Measurements from ENCODE around the gene C1QTNF1.

Gene C1QTNF1

DNA sequence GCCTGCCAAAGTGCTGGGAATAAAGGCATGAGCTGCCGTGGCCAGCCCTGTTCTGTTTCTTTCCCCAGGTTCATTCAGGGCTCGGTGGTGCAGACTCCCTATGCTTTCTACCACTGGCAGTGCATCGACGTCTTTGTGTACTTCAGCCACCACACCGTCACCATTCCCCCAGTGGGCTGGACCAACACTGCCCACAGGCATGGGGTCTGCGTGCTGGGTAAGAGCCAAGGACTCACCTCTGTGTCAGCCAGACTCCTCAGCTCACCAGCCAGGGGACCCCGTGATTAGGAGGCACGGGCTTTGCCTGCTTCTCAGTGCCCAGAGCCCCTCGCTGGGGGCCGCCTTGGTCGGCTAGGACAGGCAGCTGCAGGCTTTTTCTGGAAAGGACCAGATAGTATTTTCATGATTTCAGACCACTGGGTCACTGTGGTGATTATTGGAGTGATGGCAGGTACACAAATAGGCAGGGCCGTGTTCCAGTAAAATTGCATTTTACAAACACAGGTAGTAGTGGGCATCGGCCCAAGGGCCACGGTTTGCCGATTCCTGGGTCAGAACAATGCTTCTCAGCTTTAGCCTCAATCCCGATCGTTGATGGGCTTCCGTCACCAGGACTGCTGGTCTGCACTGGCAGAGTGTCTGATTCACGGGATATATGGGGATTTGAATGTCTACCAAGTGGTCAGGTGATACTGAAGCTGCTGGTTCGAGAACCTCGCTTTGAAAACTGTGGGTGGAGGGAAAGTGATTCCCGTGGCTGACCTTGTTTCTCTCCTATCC lies 55.6 kb downstream of the C1QTNF1 start:
- TF ChIP-seq, protein P1, sequence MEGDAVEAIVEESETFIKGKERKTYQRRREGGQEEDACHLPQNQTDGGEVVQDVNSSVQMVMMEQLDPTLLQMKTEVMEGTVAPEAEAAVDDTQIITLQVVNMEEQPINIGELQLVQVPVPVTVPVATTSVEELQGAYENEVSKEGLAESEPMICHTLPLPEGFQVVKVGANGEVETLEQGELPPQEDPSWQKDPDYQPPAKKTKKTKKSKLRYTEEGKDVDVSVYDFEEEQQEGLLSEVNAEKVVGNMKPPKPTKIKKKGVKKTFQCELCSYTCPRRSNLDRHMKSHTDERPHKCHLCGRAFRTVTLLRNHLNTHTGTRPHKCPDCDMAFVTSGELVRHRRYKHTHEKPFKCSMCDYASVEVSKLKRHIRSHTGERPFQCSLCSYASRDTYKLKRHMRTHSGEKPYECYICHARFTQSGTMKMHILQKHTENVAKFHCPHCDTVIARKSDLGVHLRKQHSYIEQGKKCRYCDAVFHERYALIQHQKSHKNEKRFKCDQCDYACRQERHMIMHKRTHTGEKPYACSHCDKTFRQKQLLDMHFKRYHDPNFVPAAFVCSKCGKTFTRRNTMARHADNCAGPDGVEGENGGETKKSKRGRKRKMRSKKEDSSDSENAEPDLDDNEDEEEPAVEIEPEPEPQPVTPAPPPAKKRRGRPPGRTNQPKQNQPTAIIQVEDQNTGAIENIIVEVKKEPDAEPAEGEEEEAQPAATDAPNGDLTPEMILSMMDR (IDR thresholded peaks at IDR 0.05) = no peak

DNA sequence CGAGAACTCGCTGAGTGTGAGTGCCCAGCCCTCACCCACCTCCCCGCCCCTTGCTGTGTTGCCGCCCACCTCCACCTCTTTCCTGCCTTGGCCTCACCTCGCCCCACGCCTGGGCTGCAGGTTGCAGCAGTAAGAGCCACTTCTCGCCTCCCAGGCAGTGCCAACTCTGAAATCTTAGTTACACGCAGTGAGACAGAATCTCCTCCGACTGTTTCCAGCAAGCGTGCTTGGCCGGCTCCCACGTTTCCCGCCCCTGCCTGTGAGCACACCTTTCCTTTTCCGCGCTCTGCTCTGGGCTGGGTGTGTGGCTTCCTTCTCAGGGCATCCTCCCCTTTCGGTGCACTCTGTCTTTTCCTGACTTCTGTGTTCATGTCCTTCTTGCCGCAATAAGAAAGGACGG lies 56.4 kb downstream of the C1QTNF1 start:
- TF ChIP-seq, protein P1 (IDR thresholded peaks at IDR 0.05) = no peak

DNA sequence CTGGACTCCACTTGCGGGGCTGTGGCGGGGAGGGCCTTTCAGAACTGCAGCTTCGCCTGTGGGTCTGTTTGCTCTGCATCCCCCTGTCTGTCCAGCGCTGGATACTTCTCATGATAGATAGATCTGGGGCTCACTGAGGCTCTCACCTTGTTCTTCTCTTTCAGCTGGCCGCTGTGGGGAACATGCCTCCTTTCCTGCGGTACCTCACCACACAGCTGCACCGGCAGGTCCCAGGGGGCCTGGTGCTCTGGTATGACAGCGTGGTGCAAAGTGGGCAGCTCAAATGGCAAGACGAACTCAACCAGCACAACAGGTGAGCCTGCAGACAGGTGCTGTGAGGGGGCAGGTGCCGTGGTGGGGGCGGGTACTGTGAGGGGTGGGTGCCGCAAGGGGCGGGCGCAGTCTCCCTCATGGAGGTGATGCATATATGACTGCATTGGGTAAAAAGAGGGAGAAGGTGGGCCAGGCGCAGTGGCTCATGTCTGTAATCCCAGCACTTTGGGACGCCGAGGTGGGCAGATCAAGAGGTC lies 56.9 kb downstream of the C1QTNF1 start:
- TF ChIP-seq, protein P1 (IDR thresholded peaks at IDR 0.05) = no peak

DNA sequence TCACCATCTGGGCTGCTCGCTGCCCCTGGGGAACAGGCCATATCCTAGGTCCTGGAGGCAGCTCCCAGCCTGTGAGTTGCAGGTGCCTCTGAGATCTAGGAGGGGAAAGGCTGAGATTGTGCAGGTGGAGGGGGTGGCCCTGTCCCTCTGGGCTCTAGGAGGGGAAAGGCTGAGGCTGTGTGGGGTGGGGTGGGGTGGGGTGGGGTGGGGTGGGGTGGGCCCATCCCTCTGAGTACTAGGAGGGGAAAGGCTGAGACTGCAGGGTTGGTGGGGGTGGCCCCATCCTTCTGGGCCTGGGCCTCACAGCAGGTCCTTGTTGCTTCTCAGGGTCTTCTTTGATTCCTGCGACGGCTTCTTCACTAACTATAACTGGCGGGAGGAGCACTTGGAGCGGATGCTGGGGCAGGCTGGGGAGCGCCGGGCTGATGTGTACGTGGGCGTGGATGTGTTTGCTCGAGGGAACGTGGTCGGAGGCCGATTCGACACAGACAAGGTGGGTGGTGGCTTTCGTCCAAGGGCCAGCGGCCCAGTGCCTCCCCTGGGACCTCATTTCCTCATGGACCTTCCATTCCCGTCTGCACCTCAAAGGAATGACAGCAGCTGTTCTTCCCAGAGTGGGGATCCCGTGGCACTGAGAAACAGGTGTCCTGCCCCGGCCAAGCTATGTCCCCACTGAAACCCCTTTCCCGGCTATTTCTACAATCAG lies 57.8 kb downstream of the C1QTNF1 start:
- TF ChIP-seq, protein P1 (IDR thresholded peaks at IDR 0.05) = no peak

DNA sequence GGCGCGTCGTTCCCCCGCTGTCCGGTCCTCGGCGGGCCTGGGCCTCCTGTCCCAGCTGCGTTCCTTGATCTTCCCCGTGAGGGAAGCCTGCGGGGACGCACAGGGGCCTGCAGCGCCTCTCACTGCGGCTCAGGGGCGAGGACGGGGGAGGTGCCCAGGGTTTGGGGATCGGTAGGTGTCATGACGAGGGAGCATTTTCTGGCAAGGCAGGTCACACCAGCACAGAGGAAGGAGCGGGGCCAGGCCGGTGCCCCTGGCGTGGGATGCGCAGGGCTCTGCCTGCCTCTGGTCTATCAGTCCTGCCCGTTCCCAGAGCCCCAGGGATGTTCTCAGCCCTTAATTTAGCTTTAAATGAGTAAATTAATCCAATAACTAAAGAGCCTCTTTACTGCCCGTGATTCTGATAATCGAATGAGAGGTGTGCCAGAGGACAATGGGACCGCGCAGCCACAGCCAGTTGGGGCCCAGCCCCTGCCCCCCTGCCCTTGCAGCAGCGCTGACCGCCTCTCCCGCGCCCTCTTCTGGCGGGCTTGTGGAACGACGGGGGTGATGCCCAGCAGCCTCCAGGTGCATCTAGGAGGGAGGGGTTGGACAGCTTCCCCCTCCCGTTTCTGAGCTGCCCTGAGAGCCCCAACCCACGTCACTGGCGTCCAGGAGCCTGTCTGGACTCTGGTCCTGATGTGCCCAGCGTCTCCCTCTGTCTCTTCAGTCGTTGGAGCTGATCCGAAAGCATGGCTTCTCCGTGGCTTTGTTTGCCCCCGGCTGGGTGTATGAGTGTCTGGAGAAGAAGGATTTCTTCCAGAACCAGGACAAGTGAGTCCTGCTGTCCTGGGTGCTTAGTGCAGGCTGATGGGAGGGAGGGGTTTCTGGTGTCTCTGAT lies 58.6 kb downstream of the C1QTNF1 start:
- TF ChIP-seq, protein P1 (IDR thresholded peaks at IDR 0.05) = peak; percentile 83

DNA sequence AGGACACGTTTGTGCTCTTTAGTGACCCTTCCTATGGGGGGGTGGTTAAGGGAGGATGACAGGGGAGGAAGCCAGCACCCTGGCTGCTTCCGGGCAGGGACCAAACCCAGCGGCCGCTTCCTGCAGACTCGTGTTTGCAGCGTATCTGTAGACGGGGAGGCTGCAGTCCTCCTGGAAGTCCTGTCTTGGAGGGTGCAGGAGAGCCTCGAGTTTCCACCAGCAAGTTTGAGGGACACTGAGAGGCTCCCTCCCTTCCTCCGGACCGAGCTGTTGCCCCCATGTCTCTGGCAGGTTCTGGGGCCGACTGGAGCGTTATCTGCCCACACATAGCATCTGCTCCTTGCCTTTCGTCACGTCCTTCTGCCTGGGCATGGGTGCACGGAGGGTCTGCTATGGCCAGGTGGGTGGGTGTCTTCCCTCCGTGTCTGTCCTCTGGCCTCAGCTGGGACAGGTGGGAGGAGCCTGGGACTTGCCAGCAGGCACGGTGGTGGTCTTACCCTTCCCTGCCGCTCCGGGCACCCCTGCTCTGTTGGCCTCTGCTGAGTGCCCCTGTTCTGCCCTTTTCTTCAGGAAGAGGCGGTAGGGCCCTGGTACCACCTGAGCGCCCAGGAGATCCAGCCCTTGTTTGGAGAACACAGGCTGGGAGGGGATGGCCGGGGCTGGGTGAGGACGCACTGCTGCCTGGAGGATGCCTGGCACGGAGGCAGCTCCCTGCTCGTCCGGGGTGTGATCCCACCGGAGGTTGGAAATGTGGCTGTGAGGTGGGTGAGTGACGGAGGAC lies 59.4 kb downstream of the C1QTNF1 start:
- TF ChIP-seq, protein P1 (IDR thresholded peaks at IDR 0.05) = no peak
